Mammary epithelial cell (primary cell): ENCODE measurements around the gene CNRIP1.

Experiments used
- EZH2 ChIP-seq: IDR thresholded peaks from 2 replicates; pipeline ENCODE4 v1.6.1; 2012; ENCODE audit warnings: low read length, inconsistent platforms, borderline replicate concordance
- TF ChIP-seq, protein P1 (sequence below), 2 donors: IDR thresholded peaks in 1 of 2; conservative IDR thresholded peaks in 1 of 2; 2 replicates each; pipeline ENCODE4 v1.5.1; 2011 to 2012; ENCODE audit warnings: inconsistent platforms in 2 of 2, low read length in 2 of 2, mild to moderate bottlenecking in 2 of 2, control low read depth in 1 of 2, low read depth in 1 of 2; ENCODE audit not compliant: insufficient read depth in 1 of 2; ENCODE audit errors: extremely low read depth in 1 of 2

DNA sequence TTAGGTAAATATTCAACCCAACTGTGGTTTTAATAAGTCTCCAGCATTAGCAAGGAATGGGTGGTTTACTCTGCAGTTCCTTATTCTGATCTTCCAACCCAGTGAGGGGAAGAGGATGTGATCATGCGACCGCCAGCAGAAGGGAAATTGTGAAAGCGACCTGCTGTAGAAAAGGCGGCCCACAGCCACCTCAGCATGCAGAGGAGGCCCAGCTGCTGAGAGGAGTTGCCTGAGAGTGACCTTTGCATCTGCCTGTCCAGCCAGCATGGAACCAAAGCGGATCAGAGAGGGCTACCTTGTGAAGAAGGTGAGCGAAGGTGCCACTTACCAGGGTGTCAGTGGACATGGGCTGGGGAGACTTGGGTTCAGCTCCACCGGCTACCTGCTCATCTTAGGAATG lies 45.3 kb upstream of the CNRIP1 start, which contains the start of gene PLEK:
- no peak for TF ChIP-seq EZH2
- TF ChIP-seq, protein P1, sequence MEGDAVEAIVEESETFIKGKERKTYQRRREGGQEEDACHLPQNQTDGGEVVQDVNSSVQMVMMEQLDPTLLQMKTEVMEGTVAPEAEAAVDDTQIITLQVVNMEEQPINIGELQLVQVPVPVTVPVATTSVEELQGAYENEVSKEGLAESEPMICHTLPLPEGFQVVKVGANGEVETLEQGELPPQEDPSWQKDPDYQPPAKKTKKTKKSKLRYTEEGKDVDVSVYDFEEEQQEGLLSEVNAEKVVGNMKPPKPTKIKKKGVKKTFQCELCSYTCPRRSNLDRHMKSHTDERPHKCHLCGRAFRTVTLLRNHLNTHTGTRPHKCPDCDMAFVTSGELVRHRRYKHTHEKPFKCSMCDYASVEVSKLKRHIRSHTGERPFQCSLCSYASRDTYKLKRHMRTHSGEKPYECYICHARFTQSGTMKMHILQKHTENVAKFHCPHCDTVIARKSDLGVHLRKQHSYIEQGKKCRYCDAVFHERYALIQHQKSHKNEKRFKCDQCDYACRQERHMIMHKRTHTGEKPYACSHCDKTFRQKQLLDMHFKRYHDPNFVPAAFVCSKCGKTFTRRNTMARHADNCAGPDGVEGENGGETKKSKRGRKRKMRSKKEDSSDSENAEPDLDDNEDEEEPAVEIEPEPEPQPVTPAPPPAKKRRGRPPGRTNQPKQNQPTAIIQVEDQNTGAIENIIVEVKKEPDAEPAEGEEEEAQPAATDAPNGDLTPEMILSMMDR (conservative IDR thresholded peaks at IDR 0.05 in 1 of 2, IDR thresholded peaks at IDR 0.05 in 1 of 2; ENCODE audit: extremely low read depth in 1 of 2, insufficient read depth in 1 of 2, low read depth in 1 of 2, low read length in 2 of 2) = no peak
